ENCODE results near the gene MYH6. TPM values are rescaled to one million over a fixed set of nuclear protein-coding genes. Genes with fewer than 3 reads are reported as not detected.
"Not testable (repeated sequence)": the region's sequence is repeated elsewhere in the genome, so short reads cannot be mapped to it uniquely, and the experiment has no call there.

Gene MYH6
- total RNA-seq (not detected in 2 replicates), polyA plus RNA-seq (not detected in 2 replicates), polyA minus RNA-seq (ENCODE audit: low replicate concordance) (not detected in 2 replicates)
- polyA plus RNA-seq (2012): not detected in 2 replicates

GRCh38 chr14:23407516-23408306, at the start of gene MYH6:
Gene MYH6 (minus strand): TSS chr14:23408273. CDS start chr14:23407223, 1,050 bp downstream.
- TF ChIP-seq EZH2 (IDR thresholded peaks at IDR 0.05; ENCODE audit: low read length, missing control alignments) (no peak), CTCF (conservative IDR thresholded peaks at IDR 0.05 in 1 of 2, IDR thresholded peaks at IDR 0.05 in 1 of 2; ENCODE audit: low read depth in 1 of 2, low read length in 2 of 2) (no peak)
- H3K4me2 ChIP-seq (ENCODE audit: extremely low read depth, insufficient read depth, low read length): no peak within 1 kb of the TSS
- H3K4me1 ChIP-seq (ENCODE audit: control insufficient read depth, extremely low read depth, insufficient read depth, low read length): no peaks in the 10 kb centered on the region
- no peak within 1 kb of the TSS for H3K4me3 ChIP-seq (replicated peaks in 1 of 4; ENCODE audit: control extremely low read depth in 1 of 4, insufficient read depth in 1 of 4, low read depth in 3 of 4, low read length in 4 of 4)
- no peaks in the 10 kb centered on the region for H4K20me1 ChIP-seq (ENCODE audit: control insufficient read depth, extremely low read depth, insufficient read depth, low read length)
- H3K27me3 ChIP-seq (ENCODE audit: control insufficient read depth, insufficient read depth, low read length): peaks cover 6% of the 10 kb centered on the region
- DNase-seq (ENCODE audit: low read depth in 2 of 2): no peak
- H3K36me3 ChIP-seq (ENCODE audit: control insufficient read depth, insufficient read depth, low read length): no peaks in the 10 kb centered on the region
- H3K9ac ChIP-seq (ENCODE audit: insufficient read depth, low read length): no peak within 1 kb of the TSS
- H2AFZ ChIP-seq (ENCODE audit: low read length): no peak within 1 kb of the TSS
- no peaks in the 10 kb centered on the region for H3K79me2 ChIP-seq (ENCODE audit: control insufficient read depth, insufficient read depth, low read length)
- no peaks in the 10 kb centered on the region for H3K9me3 ChIP-seq (ENCODE audit: control insufficient read depth, insufficient read depth, low read depth, low read length)
- no peak within 1 kb of the TSS for H3K27ac ChIP-seq (ENCODE audit: insufficient read depth, low read length)

GRCh38 chr14:23456883-23457586, 49.0 kb upstream of the MYH6 start:
- not testable (repeated sequence) for H3K9me3 ChIP-seq (ENCODE audit: control insufficient read depth, insufficient read depth, low read depth, low read length); H3K27me3 ChIP-seq (ENCODE audit: control insufficient read depth, insufficient read depth, low read length); H3K27ac ChIP-seq (ENCODE audit: insufficient read depth, low read length); DNase-seq (ENCODE audit: low read depth in 2 of 2); H3K79me2 ChIP-seq (ENCODE audit: control insufficient read depth, insufficient read depth, low read length); H3K4me1 ChIP-seq (ENCODE audit: control insufficient read depth, extremely low read depth, insufficient read depth, low read length); H3K4me3 ChIP-seq (replicated peaks in 1 of 4; ENCODE audit: control extremely low read depth in 1 of 4, insufficient read depth in 1 of 4, low read depth in 3 of 4, low read length in 4 of 4); H3K36me3 ChIP-seq (ENCODE audit: control insufficient read depth, insufficient read depth, low read length); H4K20me1 ChIP-seq (ENCODE audit: control insufficient read depth, extremely low read depth, insufficient read depth, low read length); H3K4me2 ChIP-seq (ENCODE audit: extremely low read depth, insufficient read depth, low read length); H3K9ac ChIP-seq (ENCODE audit: insufficient read depth, low read length); H2AFZ ChIP-seq (ENCODE audit: low read length)
- peak; percentile 15 to 34 for TF ChIP-seq CTCF (conservative IDR thresholded peaks at IDR 0.05 in 1 of 2, IDR thresholded peaks at IDR 0.05 in 1 of 2; ENCODE audit: low read depth in 1 of 2, low read length in 2 of 2)

- no peaks in the 10 kb centered on the region for H3K36me3 ChIP-seq (ENCODE audit: control insufficient read depth, insufficient read depth, low read length)
- no peak overlapping the region for H3K4me2 ChIP-seq (ENCODE audit: extremely low read depth, insufficient read depth, low read length)
These were observed 46.4 kb upstream of the MYH6 start for GRCh38 chr14:23454445-23454856.

More at GRCh38 chr14:23454445-23454856, 46.4 kb upstream of the MYH6 start:
- H3K9ac ChIP-seq (ENCODE audit: insufficient read depth, low read length): no peak overlapping the region
- H3K27ac ChIP-seq (ENCODE audit: insufficient read depth, low read length): no peak overlapping the region
- H3K4me1 ChIP-seq (ENCODE audit: control insufficient read depth, extremely low read depth, insufficient read depth, low read length): no peaks in the 10 kb centered on the region
- no peak overlapping the region for H3K4me3 ChIP-seq (replicated peaks in 1 of 4; ENCODE audit: control extremely low read depth in 1 of 4, insufficient read depth in 1 of 4, low read depth in 3 of 4, low read length in 4 of 4)
- no peak overlapping the region for H2AFZ ChIP-seq (ENCODE audit: low read length)
- H3K9me3 ChIP-seq (ENCODE audit: control insufficient read depth, insufficient read depth, low read depth, low read length): no peaks in the 10 kb centered on the region
- no peaks in the 10 kb centered on the region for H3K79me2 ChIP-seq (ENCODE audit: control insufficient read depth, insufficient read depth, low read length)
- DNase-seq (ENCODE audit: low read depth in 2 of 2): no peak
- no peaks in the 10 kb centered on the region for H4K20me1 ChIP-seq (ENCODE audit: control insufficient read depth, extremely low read depth, insufficient read depth, low read length)
- no peaks in the 10 kb centered on the region for H3K27me3 ChIP-seq (ENCODE audit: control insufficient read depth, insufficient read depth, low read length)
- TF ChIP-seq EZH2 (IDR thresholded peaks at IDR 0.05; ENCODE audit: low read length, missing control alignments): no peak
- TF ChIP-seq CTCF (conservative IDR thresholded peaks at IDR 0.05 in 1 of 2, IDR thresholded peaks at IDR 0.05 in 1 of 2; ENCODE audit: low read depth in 1 of 2, low read length in 2 of 2): no peak
